Measurements from ENCODE around the gene GFRA1.

- TF ChIP-seq CTCF (IDR thresholded peaks at IDR 0.05 in 8 of 11, conservative IDR thresholded peaks at IDR 0.05 in 3 of 11) (no peak), POLR2A (IDR thresholded peaks at IDR 0.05) (no peak)
Observed at GRCh38 chr10:116162851-116163250, 110.2 kb downstream of the GFRA1 start.

All from spleen (tissue), 7 donors.